Globus pallidus (tissue), 1 donor: Measurements from ENCODE around the gene FRMD6.
"Not testable (repeated sequence)": the region's sequence is repeated elsewhere in the genome, so short reads cannot be mapped to it uniquely, and the experiment has no call there.

ENCODE experiments used
- DNase-seq: peaks from one replicate; pipeline ENCODE4 v3.0.0-alpha.2; 2015; ENCODE audit warnings: low spot score

The FRMD6 gene

DNA sequence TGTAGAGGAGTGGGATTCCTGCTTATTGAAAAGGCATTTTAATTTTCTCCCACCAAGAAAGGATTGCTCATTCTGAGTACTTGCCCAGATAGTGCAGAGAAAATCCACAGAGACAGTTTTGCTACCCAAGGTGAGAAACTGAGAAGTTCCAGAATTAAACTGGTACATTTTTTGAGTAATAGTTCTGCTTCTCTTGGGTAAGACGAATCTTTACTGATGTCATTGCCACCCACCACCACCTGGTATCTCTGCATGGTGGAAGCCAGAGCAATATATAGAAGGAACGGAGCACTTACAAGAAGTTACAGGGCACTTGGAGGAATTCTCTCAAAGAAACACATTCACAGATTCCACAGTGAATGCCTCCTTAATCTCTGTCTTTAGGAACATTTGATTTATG is 20.7 kb upstream of the FRMD6 start:
- DNase-seq, result no peak

DNA sequence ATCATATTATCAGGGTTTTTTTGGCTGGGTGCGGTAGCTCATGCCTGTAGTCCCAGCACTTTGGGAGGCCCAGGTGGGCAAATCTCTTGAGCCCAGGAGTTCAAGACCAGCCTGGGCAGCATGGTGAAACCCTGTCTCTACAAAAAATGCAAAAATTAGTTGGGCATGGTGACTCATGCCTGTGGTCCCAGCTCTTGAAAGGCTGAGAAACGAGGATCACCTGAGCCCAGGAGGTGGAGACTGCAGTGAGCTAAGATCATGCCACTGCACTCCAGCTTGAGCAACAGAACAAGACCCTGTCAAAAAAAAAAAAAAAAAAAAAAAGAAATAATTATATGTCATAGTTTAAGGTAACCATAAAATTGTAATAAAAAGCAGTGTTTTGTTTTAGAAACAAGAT is 18.4 kb upstream of the FRMD6 start:
- DNase-seq, result not testable (repeated sequence)

GRCh38 chr14:51636109-51636508 is 15.6 kb upstream of the FRMD6 start:
- no peak for DNase-seq

DNA sequence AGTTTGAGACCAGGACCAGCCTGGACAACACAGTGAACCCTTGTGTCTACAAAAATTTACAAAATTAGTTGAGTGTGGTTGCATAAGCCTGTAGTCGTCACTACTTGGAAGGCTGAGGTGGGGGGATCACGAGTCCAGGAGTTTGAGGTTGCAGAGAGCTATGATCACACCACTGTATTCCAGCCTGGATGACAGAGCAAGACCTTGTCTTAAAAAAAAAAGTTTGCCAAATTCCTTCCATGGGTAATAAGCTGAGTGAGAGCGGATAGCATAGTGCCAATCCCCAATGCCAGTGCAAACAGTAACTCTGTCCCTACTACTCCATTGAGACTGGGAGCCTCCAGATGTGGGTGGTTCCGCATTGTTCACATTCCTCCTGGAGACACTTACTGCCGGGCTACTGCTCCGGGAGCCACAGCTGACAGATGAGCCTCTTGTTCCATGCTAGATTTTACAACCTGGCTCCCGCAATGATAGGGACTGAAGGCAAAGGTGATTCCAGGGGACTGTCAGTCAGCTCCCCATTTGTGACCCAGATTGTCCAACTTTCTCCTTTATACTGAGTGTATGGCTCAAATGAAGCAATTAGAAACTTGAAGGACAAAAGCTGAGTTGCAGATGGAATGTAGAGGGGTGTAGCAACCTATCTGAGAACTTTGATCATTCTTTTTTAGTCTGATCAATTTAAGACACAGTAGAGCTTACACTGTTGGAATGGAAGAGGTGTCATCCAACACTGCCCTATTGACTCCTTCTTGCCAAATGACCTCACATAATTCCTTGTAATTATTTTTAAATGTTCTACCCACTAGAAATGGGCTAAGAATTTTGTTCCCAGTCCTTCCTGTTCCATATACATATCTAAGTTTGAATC is 13.4 kb upstream of the FRMD6 start:
- DNase-seq, result no peak

DNA sequence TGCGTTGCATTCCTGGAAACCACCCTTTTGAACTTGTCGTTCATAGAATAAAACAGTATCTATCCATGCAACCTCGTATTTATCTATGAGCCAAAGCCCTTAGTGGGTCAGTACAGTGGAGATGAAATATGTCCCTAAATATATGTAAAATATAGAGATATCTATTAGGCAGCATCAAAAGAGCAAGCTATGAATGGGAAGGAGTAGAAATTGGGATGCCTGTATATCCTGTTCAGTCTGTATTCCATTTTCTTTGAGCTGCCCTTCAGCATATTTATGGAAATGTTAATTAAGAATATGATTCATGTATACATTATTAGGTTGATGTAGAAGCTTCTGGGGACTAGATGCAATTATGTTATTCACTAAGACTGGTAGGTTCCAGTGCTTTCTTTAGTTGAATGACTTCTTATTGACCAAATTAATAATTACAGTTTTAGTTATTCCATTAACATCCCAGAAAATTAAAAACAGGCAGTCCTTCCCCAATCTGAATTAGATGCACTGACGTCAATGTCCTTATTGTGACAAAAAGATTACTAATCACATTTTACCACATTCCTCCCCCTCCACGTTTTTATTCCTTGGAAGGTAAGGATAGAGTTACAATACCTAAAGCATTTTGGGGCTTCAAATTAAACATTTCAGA is 11.9 kb upstream of the FRMD6 start:
- no peak for DNase-seq

GRCh38 chr14:51643140-51643539 is 8.6 kb upstream of the FRMD6 start:
- no peak for DNase-seq

GRCh38 chr14:51644217-51644933 is 7.3 kb upstream of the FRMD6 start:
- no peak for DNase-seq

DNA sequence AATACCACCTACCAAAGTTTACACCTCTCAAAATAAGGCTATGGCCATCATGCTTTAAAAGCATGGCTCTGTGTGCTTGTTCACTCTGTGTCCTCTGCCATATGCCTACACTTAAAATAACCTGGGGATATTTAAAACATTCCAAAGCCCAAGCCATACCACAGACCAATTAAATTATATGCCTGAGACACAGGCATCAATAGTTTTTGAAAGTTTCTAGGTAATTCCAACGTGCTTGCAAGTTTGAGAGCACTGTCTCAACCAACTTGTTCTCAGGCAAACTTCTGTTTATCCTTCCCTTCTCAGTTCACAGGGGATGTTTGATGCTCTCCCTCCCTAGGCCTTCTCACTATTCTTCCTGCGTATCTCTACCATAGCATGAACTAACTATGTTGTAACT is 3.4 kb upstream of the FRMD6 start:
- DNase-seq, result no peak

- peak; percentile 41 for DNase-seq
Observed at GRCh38 chr14:51650716-51651387, 858 bp upstream of the FRMD6 start.

GRCh38 chr14:51652168-51653078 is 713 bp downstream of the FRMD6 start:
- peak; percentile 35 for DNase-seq

GRCh38 chr14:51653079-51653774 is 1.5 kb downstream of the FRMD6 start:
- DNase-seq, result peak; percentile 41

GRCh38 chr14:51653775-51654532 is 2.2 kb downstream of the FRMD6 start:
- DNase-seq, result no peak

- no peak for DNase-seq
Observed at GRCh38 chr14:51654533-51654845, 2.8 kb downstream of the FRMD6 start.

- DNase-seq, result no peak
Observed at GRCh38 chr14:51657762-51658161, 6.1 kb downstream of the FRMD6 start.

GRCh38 chr14:51658441-51659173 is 6.9 kb downstream of the FRMD6 start:
- no peak for DNase-seq

DNA sequence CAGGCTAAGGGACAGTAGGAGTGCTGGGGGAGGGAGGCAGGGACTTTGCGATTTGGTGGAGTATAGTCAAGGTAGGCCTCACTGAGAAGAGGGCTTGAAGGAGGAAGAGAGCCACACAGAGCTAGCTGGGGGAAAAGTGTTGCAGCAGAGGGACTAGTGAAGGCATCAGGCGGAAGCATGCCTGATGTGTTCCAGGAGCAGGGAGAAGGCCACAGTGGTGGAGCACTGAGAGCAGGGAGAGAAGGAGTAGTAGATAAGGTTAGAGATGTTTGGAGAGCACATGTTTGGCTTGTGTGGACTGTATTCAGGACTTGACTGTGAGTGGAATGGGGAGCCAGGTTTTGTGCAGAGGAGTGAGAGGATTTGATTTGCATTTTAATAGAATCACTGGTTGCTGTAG is 9.0 kb downstream of the FRMD6 start:
- DNase-seq, result no peak

GRCh38 chr14:51661504-51661903 is 9.8 kb downstream of the FRMD6 start:
- DNase-seq, result no peak

DNA sequence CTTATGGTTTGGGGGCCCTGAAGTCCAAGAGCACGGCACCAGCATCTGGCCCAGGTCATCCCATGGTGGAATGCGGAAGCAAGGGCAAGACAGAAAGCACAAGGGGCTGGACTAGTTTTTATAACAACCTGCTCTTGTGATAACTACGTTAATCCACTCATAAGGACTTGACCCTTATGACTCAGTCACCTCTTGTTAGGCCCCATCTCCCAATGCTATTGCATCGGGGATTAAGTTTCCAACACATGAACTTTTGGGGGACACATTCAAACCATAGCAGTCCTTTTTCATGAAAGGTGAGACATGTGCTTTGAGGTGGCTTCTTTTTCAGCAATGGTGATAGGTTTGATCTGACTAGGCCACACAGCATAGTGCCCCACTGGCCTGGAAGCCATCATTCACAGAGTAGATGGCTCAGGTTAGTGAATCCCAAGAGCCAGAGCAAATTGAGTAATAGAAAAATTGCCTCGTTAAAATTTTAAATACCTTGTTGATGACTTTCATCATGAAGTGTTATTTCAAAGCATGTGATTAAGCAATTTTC is 12.1 kb downstream of the FRMD6 start:
- no peak for DNase-seq

DNA sequence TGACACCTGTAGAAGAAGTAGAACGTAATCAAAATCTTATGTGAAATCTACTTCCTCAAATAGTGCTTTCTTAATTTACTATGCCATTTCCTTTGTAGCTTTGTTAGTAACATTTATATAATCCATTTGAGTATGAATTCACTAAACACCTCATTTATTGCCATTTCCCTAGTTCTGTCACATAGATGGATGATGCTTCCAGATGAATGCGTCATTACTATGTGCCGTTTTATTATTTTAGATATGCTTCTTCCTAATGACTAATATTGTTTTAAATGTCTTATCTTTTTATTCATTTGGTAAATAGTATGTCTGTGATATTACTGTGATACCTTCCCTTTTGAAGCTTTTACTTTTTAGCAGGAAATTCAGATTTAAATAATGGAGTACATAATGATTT is 14.4 kb downstream of the FRMD6 start:
- no peak for DNase-seq
